Left ventricle myocardium inferior (tissue), 1 donor: ENCODE results near the gene HHAT. TPM values are rescaled to one million over a fixed set of nuclear protein-coding genes. Genes with fewer than 3 reads are reported as not detected.

Source experiments
- DNase-seq: peaks from one replicate; pipeline ENCODE4 v3.0.0-alpha.2; 2020
- H3K27ac ChIP-seq: fragments of 200-600 bp; replicated peaks from 2 replicates; pipeline ENCODE4 v1.8.0; 2021
- H3K27me3 ChIP-seq: fragments of 200-600 bp; 2 replicates; pipeline ENCODE4 v1.8.0; 2021; ENCODE audit warnings: low read depth
- H3K36me3 ChIP-seq: fragments of 200-600 bp; 2 replicates; pipeline ENCODE4 v1.8.0; 2021
- H3K4me1 ChIP-seq: fragments of 200-600 bp; 2 replicates; pipeline ENCODE4 v1.8.0; 2021
- H3K4me3 ChIP-seq: fragments of 200-600 bp; 2 replicates; pipeline ENCODE4 v1.8.0; 2021; ENCODE audit warnings: mild to moderate bottlenecking, moderate library complexity
- H3K9me3 ChIP-seq: fragments of 200-600 bp; replicated peaks from 2 replicates; pipeline ENCODE4 v1.8.0; 2021
- intact Hi-C: fragments of 100-400 bp; cut with micrococcal nuclease; formaldehyde crosslinking; loops from one replicate; pipeline ENCODE4 v1.11.0; 2022
- total RNA-seq: library from RNA; stranded (reverse); fragmentation: NEBNext Ultra II Directional; extraction: Animal tissue kit (Norgen Biotek cat#: 25700); gene quantifications from one replicate; pipeline ENCODE4 v1.2.1, GENCODE V29; 2021
- TF ChIP-seq, protein P1 (sequence below): fragments of 200-600 bp; IDR thresholded peaks from 2 replicates; pipeline ENCODE4 v1.8.0; 2021; ENCODE audit warnings: antibody characterized with exemption, mild to moderate bottlenecking, borderline replicate concordance
- donor health status: DM: no; HTN: yes; CAD: no; lungs with severe emphysema.

HHAT gene
- total RNA-seq, 1 donor from 2014 or later = 2.1 TPM

DNA sequence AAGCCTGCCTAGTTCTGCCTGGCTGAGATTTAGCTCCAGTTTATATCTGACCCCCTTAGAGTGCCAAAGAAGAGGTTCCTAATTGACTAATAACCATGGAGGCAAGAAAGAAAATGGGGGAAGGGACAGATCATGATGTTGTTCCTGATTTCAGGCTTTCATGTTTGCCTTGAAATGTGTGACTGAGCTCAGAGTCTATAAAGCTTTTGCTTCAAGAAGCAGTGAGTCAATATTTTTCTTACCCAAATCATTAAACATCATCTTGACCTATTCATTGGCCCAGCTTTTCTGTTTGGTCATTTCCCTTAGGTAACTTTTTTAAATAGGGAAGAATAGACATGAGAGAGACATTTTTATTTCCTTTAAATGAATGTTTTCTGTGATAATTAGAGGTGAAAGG lies 55.9 kb downstream of the HHAT start:
- peaks cover 10% of the 10 kb centered on the region for H3K4me1 ChIP-seq
- H3K27ac ChIP-seq = no peak overlapping the region
- H3K36me3 ChIP-seq = no peaks in the 10 kb centered on the region
- no peak for DNase-seq
- intact Hi-C loops = no loop called here
- no peaks in the 10 kb centered on the region for H3K9me3 ChIP-seq
- TF ChIP-seq, protein P1, sequence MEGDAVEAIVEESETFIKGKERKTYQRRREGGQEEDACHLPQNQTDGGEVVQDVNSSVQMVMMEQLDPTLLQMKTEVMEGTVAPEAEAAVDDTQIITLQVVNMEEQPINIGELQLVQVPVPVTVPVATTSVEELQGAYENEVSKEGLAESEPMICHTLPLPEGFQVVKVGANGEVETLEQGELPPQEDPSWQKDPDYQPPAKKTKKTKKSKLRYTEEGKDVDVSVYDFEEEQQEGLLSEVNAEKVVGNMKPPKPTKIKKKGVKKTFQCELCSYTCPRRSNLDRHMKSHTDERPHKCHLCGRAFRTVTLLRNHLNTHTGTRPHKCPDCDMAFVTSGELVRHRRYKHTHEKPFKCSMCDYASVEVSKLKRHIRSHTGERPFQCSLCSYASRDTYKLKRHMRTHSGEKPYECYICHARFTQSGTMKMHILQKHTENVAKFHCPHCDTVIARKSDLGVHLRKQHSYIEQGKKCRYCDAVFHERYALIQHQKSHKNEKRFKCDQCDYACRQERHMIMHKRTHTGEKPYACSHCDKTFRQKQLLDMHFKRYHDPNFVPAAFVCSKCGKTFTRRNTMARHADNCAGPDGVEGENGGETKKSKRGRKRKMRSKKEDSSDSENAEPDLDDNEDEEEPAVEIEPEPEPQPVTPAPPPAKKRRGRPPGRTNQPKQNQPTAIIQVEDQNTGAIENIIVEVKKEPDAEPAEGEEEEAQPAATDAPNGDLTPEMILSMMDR = no peak
- no peaks in the 10 kb centered on the region for H3K27me3 ChIP-seq
- no peak overlapping the region for H3K4me3 ChIP-seq

DNA sequence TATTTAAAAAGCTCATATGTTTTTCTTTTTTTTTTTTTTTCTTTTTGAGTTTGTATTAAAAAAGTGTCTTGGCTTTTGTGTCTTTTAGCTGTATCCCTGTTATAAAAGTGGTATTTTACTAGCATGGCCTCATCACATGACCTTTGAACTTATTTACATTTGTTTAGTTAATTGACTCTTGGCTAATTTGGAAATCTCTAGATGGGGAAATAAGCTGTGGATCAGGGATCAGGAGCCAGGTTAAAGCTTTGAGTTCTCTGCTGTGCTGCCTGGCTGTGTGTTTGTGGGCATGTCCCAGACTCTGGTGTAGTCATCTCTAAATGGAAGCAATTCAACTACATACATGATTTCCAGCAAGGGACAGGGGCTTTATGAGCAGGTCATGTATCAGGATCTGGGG lies 56.5 kb downstream of the HHAT start:
- DNase-seq = no peak
- Histone ChIP-seq H3K9me3 (no peaks in the 10 kb centered on the region), H3K27me3 (no peaks in the 10 kb centered on the region), H3K4me3 (no peak overlapping the region), H3K36me3 (no peaks in the 10 kb centered on the region), H3K4me1 (peaks cover 10% of the 10 kb centered on the region), H3K27ac (no peak overlapping the region)
- intact Hi-C loops = no loop called here
- TF ChIP-seq, protein P1 = no peak

DNA sequence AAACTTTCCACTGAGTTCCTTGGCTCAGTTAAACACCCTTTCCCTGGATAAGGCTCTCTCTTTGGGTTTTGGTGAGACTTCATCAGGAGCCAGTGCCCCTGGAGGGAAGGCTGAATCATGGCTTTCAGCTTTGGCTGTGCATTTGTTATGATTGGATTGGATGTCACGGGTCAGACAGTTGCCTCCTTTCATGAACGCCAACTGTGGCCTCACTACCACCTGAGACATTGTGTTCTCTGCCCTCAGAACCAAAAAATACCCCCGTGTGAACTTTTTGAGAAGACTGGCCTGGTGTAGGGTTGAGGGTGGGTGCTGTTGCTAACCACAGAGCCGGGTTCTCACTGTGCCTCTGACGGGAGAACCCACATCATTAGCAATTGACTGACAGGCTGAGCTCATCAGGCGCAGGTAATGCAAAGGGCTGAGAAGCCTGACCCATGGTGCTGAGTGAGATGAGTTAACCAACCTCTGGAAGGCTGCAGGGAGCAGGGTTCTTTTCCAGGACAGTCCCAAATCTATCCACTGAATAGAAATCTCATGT lies 65.6 kb downstream of the HHAT start:
- Histone ChIP-seq H3K4me1 (peaks cover 15% of the 10 kb centered on the region), H3K36me3 (no peaks in the 10 kb centered on the region), H3K27me3 (no peaks in the 10 kb centered on the region), H3K27ac (peak overlapping the region; percentile 79), H3K9me3 (peaks cover 5% of the 10 kb centered on the region), H3K4me3 (no peak overlapping the region)
- intact Hi-C loops = no loop called here
- TF ChIP-seq, protein P1 = no peak
- peak; percentile 52 for DNase-seq

DNA sequence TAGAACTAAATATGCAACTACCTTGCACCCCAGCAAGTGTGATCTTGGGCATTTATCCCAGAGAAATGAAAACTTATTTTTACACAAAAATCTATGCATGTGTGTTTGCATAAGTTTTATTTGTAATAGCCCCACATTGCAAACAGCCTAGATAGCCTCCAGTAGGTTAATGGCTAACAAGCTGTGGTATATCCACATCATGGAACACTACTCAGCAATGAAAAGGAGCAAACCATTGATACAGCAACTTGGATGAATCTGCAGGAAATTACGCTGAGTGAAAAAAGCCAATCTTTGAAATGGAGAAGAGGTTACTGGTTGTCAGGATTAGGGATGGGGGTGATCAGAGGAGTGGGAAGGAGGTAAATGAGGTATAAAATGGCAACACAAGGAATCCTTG lies 67.8 kb downstream of the HHAT start:
- no peak overlapping the region for H3K4me3 ChIP-seq
- H3K36me3 ChIP-seq = no peaks in the 10 kb centered on the region
- H3K4me1 ChIP-seq = peaks cover 23% of the 10 kb centered on the region
- peak overlapping the region; percentile 16 for H3K27ac ChIP-seq
- intact Hi-C loops = loop anchor here (5.0 kb wide), 1 partner anchor 34 kb away; no protein-coding TSS in a partner anchor
- peaks cover 5% of the 10 kb centered on the region for H3K9me3 ChIP-seq
- no peak for DNase-seq
- H3K27me3 ChIP-seq = no peaks in the 10 kb centered on the region
- TF ChIP-seq, protein P1 = no peak

DNA sequence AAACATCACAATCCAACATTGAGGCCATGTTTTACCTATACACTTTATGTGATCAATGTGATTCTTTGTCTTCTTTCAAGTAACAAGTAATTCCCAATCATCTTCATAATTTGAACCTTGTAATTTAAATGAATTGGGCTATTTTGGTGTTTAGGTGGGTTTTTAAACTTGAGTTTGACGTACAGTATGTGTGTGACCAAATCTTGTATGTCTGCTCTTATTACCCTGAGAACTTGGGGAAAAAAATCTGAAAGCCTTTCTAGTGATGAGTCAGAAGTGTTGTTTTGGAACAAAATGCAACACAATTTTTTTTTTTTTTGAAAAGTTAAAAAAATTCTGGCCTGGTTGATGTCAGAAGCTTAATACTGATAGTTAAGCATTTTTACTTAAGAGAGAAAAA lies 68.5 kb downstream of the HHAT start:
- Histone ChIP-seq H3K27ac (peak overlapping the region; percentile 65), H3K27me3 (no peaks in the 10 kb centered on the region)
- intact Hi-C loops = loop anchor here (5.0 kb wide), 1 partner anchor 35 kb away; no protein-coding TSS in a partner anchor

More for the DNA sequence above, 68.5 kb downstream of the HHAT start:
- Histone ChIP-seq H3K4me3 (no peak overlapping the region), H3K36me3 (no peaks in the 10 kb centered on the region), H3K9me3 (peaks cover 5% of the 10 kb centered on the region), H3K4me1 (peaks cover 23% of the 10 kb centered on the region)
- no peak for DNase-seq
- TF ChIP-seq, protein P1 = no peak
